ENCODE data around the gene DKK1. TPM values are rescaled to one million over a fixed set of nuclear protein-coding genes. Genes with fewer than 3 reads are reported as not detected.

Gene DKK1
- total and polyA plus RNA-seq, 2 donors (not counting 3 experiments of a cell fraction or from before 2014, with no cell fraction given) = 184 to 202 TPM

DNA sequence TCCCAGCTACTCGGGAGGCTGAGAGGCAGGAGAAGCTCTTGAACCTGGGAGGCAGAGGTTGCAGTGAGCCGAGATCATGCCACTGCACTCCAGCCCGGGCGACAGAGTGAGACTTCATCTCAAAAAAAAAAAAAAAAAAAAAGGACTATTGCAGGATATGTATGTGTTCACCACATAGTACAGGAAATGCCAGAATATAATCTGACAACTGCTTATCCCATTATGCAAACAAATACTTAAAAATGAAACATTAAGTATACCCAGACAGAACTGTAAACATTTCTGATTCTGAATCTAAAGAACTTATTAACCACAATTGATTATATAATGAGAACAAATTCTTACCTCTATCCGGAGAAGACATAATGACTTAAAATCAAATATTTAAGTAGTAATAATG, 18.7 kb downstream of the DKK1 start:
- Histone ChIP-seq H3K79me2 (ENCODE audit: control insufficient read depth, insufficient read depth, low read length) (no peaks in the 10 kb centered on the region), H3K4me2 (ENCODE audit: insufficient read depth, low read length) (peak overlapping the region; percentile 69), H4K20me1 (replicated peaks; ENCODE audit: control insufficient read depth, extremely low read depth, insufficient read depth, low read length) (no peaks in the 10 kb centered on the region), H3K27me3 (ENCODE audit: control insufficient read depth in 2 of 2, insufficient read depth in 2 of 2, low read length in 2 of 2) (no peaks in the 10 kb centered on the region), H2AFZ (ENCODE audit: low read depth, low read length) (no peak overlapping the region), H3K27ac (ENCODE audit: insufficient read depth, low read depth, low read length) (peak overlapping the region; percentile 81), H3K4me3 (replicated peaks in 1 of 3; ENCODE audit: insufficient read depth in 1 of 3, low read depth in 1 of 3, low read length in 3 of 3) (no peak overlapping the region), H3K36me3 (ENCODE audit: control insufficient read depth in 2 of 2, extremely low read depth in 1 of 2, insufficient read depth in 2 of 2, low read length in 2 of 2) (no peaks in the 10 kb centered on the region), H3K9me3 (replicated peaks; ENCODE audit: control insufficient read depth, insufficient read depth, low read length) (no peaks in the 10 kb centered on the region), H3K4me1 (ENCODE audit: control insufficient read depth, extremely low read depth, insufficient read depth, low read length) (peaks cover 48% of the 10 kb centered on the region), H3K9ac (replicated peaks; ENCODE audit: extremely low read depth, insufficient read depth, low read length) (peak overlapping the region; percentile 19), H3K9me1 (replicated peaks; ENCODE audit: control insufficient read depth, extremely low read depth, insufficient read depth, low read length) (no peaks in the 10 kb centered on the region)
- CTCF ChIA-PET = interaction anchor here (0.7 to 1.0 kb wide), 2 partner anchors 109 to 110 kb away, joined by 3 read pairs; no protein-coding TSS in a partner anchor
- TF ChIP-seq, protein P1, sequence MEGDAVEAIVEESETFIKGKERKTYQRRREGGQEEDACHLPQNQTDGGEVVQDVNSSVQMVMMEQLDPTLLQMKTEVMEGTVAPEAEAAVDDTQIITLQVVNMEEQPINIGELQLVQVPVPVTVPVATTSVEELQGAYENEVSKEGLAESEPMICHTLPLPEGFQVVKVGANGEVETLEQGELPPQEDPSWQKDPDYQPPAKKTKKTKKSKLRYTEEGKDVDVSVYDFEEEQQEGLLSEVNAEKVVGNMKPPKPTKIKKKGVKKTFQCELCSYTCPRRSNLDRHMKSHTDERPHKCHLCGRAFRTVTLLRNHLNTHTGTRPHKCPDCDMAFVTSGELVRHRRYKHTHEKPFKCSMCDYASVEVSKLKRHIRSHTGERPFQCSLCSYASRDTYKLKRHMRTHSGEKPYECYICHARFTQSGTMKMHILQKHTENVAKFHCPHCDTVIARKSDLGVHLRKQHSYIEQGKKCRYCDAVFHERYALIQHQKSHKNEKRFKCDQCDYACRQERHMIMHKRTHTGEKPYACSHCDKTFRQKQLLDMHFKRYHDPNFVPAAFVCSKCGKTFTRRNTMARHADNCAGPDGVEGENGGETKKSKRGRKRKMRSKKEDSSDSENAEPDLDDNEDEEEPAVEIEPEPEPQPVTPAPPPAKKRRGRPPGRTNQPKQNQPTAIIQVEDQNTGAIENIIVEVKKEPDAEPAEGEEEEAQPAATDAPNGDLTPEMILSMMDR (IDR thresholded peaks at IDR 0.05; ENCODE audit: extremely low read depth in 1 of 2, insufficient read depth in 1 of 2, low read depth in 1 of 2, low read length in 2 of 2) = no peak
- TF ChIP-seq JUN (IDR thresholded peaks at IDR 0.05; ENCODE audit: borderline replicate concordance, insufficient read depth, insufficient read length, low read depth) (no peak), MYC (IDR thresholded peaks at IDR 0.05; ENCODE audit: low read depth, low read length) (no peak)
- POLR2A ChIA-PET = no interaction called here
- dilution Hi-C loops (cut with MboI; ENCODE audit: extremely low pct_ligation_motif_present, low sequenced_read_pairs) (no loop called here), intact Hi-C loops (cut with micrococcal nuclease) (no loop called here)
- DNase-seq (ENCODE audit: low read depth, low spot score) = peak; percentile 43
- no TSS peak for BruUV-seq (replicated peaks)
- peak; percentile 42 for FAIRE-seq

DNA sequence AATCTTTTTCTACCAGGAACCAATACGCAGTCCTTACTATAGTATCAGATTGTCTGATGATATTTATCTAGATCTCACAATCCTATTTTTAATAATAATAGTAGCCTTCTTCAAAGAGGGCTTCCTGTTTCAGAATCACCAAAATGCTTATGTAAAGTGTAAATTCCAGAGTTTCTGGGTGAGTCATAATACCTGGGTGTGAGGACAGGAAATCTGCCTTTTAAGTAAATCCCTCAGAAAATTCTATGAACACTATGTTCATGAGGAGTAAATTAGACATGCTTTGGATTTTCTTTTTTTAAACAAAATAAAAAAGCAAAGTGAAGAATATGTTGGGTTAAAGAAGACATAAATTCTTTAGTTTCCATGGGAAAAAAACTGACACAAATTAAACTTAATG, 20.5 kb downstream of the DKK1 start:
- no peaks in the 10 kb centered on the region for H3K36me3 ChIP-seq (ENCODE audit: control insufficient read depth in 2 of 2, extremely low read depth in 1 of 2, insufficient read depth in 2 of 2, low read length in 2 of 2)
- H3K27ac ChIP-seq (ENCODE audit: insufficient read depth, low read depth, low read length) = peak overlapping the region; percentile 81
- H2AFZ ChIP-seq (ENCODE audit: low read depth, low read length) = no peak overlapping the region
- H3K9me3 ChIP-seq (replicated peaks; ENCODE audit: control insufficient read depth, insufficient read depth, low read length) = no peaks in the 10 kb centered on the region
- peak overlapping the region; percentile 91 for H3K4me2 ChIP-seq (ENCODE audit: insufficient read depth, low read length)
- H3K27me3 ChIP-seq (ENCODE audit: control insufficient read depth in 2 of 2, insufficient read depth in 2 of 2, low read length in 2 of 2) = no peaks in the 10 kb centered on the region
- CTCF ChIA-PET = interaction anchor here (1.1 to 1.7 kb wide), 3 partner anchors 21 to 154 kb away, joined by 3 to 6 read pairs (median 4); partner anchors contain the start of gene DKK1
- peaks cover 57% of the 10 kb centered on the region for H3K4me1 ChIP-seq (ENCODE audit: control insufficient read depth, extremely low read depth, insufficient read depth, low read length)
- POLR2A ChIA-PET = interaction anchor here (1.1 to 1.3 kb wide), 3 partner anchors 15 to 21 kb away, joined by 3 to 7 read pairs (median 4); partner anchors contain the start of gene DKK1
- BruUV-seq (replicated peaks) = no TSS peak
- H4K20me1 ChIP-seq (replicated peaks; ENCODE audit: control insufficient read depth, extremely low read depth, insufficient read depth, low read length) = no peaks in the 10 kb centered on the region
- intact Hi-C loops (cut with micrococcal nuclease) (loop anchor here (1.0 kb wide), 1 partner anchor 15 kb away; no protein-coding TSS in a partner anchor), dilution Hi-C loops (cut with MboI; ENCODE audit: extremely low pct_ligation_motif_present, low sequenced_read_pairs) (no loop called here)
- H3K79me2 ChIP-seq (ENCODE audit: control insufficient read depth, insufficient read depth, low read length) = no peaks in the 10 kb centered on the region
- peak overlapping the region; percentile 51 for H3K9ac ChIP-seq (replicated peaks; ENCODE audit: extremely low read depth, insufficient read depth, low read length)
- FAIRE-seq (no peak), DNase-seq (ENCODE audit: low read depth, low spot score) (peak; percentile 62)
- TF ChIP-seq, protein P1 (IDR thresholded peaks at IDR 0.05; ENCODE audit: extremely low read depth in 1 of 2, insufficient read depth in 1 of 2, low read depth in 1 of 2, low read length in 2 of 2) = no peak
- peak; percentile 18 for TF ChIP-seq POLR2AphosphoS5 (IDR thresholded peaks at IDR 0.05; ENCODE audit: insufficient read depth, low read depth, low read length)
- TF ChIP-seq, protein P2, sequence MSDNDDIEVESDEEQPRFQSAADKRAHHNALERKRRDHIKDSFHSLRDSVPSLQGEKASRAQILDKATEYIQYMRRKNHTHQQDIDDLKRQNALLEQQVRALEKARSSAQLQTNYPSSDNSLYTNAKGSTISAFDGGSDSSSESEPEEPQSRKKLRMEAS (IDR thresholded peaks at IDR 0.05; ENCODE audit: insufficient read depth, insufficient read length) = no peak
- no peak for TF ChIP-seq EZH2 (IDR thresholded peaks at IDR 0.05; ENCODE audit: borderline replicate concordance, low read depth, low read length, severe bottlenecking)
- TF ChIP-seq FOS (IDR thresholded peaks at IDR 0.05; ENCODE audit: borderline replicate concordance, insufficient read depth, low read length) = peak; percentile 84
- no peak for TF ChIP-seq MYC (IDR thresholded peaks at IDR 0.05; ENCODE audit: low read depth, low read length)
- TF ChIP-seq GATA2 (IDR thresholded peaks at IDR 0.05; ENCODE audit: insufficient read depth, insufficient read length, low read depth, low read length) = peak; percentile 25
- TF ChIP-seq JUN (IDR thresholded peaks at IDR 0.05; ENCODE audit: borderline replicate concordance, insufficient read depth, insufficient read length, low read depth) = peak; percentile 69
- no peak for TF ChIP-seq POLR2A (IDR thresholded peaks at IDR 0.05; ENCODE audit: low read depth, low read length)
- peak overlapping the region in 1 of 3 experiments; percentile 21 for H3K4me3 ChIP-seq (replicated peaks in 1 of 3; ENCODE audit: insufficient read depth in 1 of 3, low read depth in 1 of 3, low read length in 3 of 3)
- no peaks in the 10 kb centered on the region for H3K9me1 ChIP-seq (replicated peaks; ENCODE audit: control insufficient read depth, extremely low read depth, insufficient read depth, low read length)

Measured in endothelial cell of umbilical vein (primary cell).